HG03064 (cell line): ENCODE measurements around the gene ETNPPL.

Experiments
- ATAC-seq: cut with Tn5 transposase; IDR thresholded peaks from one replicate; pipeline ENCODE4 v1.9.1; 2021; ENCODE audit warnings: low read depth; ENCODE audit not compliant: unreplicated experiment

Gene ETNPPL

GRCh38 chr4:108762559-108763225, at the start of gene ETNPPL:
TSS of gene ETNPPL (minus strand) at chr4:108763053. CDS start at chr4:108762898, 155 bp downstream.
- no peak for ATAC-seq

GRCh38 chr4:108811486-108811885, 48.6 kb upstream of the ETNPPL start:
- ATAC-seq: no peak

GRCh38 chr4:108810087-108810486, 47.2 kb upstream of the ETNPPL start:
- no peak for ATAC-seq

GRCh38 chr4:108804648-108805273, 41.9 kb upstream of the ETNPPL start:
- no peak for ATAC-seq

GRCh38 chr4:108799306-108799705, 36.5 kb upstream of the ETNPPL start:
- ATAC-seq: no peak

- no peak for ATAC-seq
These were observed 33.3 kb upstream of the ETNPPL start for GRCh38 chr4:108796173-108796572.

- no peak for ATAC-seq
These were observed 32.9 kb upstream of the ETNPPL start for GRCh38 chr4:108795733-108796132.

- ATAC-seq: no peak
These were observed 31.3 kb upstream of the ETNPPL start for GRCh38 chr4:108794136-108794535.

- ATAC-seq: no peak
These were observed 30.6 kb upstream of the ETNPPL start for GRCh38 chr4:108793415-108793814.

GRCh38 chr4:108788731-108789130, 25.9 kb upstream of the ETNPPL start:
- no peak for ATAC-seq

- ATAC-seq: no peak
These were observed 24.9 kb upstream of the ETNPPL start for GRCh38 chr4:108787724-108788123.

- no peak for ATAC-seq
These were observed 24.3 kb upstream of the ETNPPL start for GRCh38 chr4:108787106-108787505.

- ATAC-seq: no peak
These were observed 23.5 kb upstream of the ETNPPL start for GRCh38 chr4:108786351-108786750.

- no peak for ATAC-seq
These were observed 21.0 kb upstream of the ETNPPL start for GRCh38 chr4:108783665-108784463.

- ATAC-seq: no peak
These were observed 17.1 kb upstream of the ETNPPL start for GRCh38 chr4:108779958-108780357.

- no peak for ATAC-seq
These were observed 14.5 kb upstream of the ETNPPL start for GRCh38 chr4:108777388-108777787.

- ATAC-seq: no peak
These were observed 13.1 kb upstream of the ETNPPL start for GRCh38 chr4:108775921-108776320.

- no peak for ATAC-seq
These were observed 12.1 kb upstream of the ETNPPL start for GRCh38 chr4:108774809-108775530.

- ATAC-seq: no peak
These were observed 9.5 kb upstream of the ETNPPL start for GRCh38 chr4:108772402-108772801.

- no peak for ATAC-seq
These were observed 3.2 kb upstream of the ETNPPL start for GRCh38 chr4:108766058-108766457.

GRCh38 chr4:108763986-108764385, 1.1 kb upstream of the ETNPPL start:
- ATAC-seq: no peak
